ENCODE data around the gene KDM4C.

KDM4C gene

GRCh38 chr9:6955251-6955921 lies 197.6 kb downstream of the KDM4C start:
- Histone ChIP-seq H3K27me3 (replicated peaks) (no peaks in the 10 kb centered on the region), H3K27ac (no peak overlapping the region), H3K36me3 (replicated peaks) (no peaks in the 10 kb centered on the region), H3K4me3 (ENCODE audit: low read depth, low read length) (no peak overlapping the region)
- DNase-seq: peak; percentile 59
- in situ Hi-C loops (cut with HindIII; ENCODE audit: low pct_ligation_motif_present, low sequenced_read_pairs): no loop called here
- TF ChIP-seq, protein P1, sequence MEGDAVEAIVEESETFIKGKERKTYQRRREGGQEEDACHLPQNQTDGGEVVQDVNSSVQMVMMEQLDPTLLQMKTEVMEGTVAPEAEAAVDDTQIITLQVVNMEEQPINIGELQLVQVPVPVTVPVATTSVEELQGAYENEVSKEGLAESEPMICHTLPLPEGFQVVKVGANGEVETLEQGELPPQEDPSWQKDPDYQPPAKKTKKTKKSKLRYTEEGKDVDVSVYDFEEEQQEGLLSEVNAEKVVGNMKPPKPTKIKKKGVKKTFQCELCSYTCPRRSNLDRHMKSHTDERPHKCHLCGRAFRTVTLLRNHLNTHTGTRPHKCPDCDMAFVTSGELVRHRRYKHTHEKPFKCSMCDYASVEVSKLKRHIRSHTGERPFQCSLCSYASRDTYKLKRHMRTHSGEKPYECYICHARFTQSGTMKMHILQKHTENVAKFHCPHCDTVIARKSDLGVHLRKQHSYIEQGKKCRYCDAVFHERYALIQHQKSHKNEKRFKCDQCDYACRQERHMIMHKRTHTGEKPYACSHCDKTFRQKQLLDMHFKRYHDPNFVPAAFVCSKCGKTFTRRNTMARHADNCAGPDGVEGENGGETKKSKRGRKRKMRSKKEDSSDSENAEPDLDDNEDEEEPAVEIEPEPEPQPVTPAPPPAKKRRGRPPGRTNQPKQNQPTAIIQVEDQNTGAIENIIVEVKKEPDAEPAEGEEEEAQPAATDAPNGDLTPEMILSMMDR (IDR thresholded peaks at IDR 0.05; ENCODE audit: low read depth, low read length, missing control alignments): no peak

DNA sequence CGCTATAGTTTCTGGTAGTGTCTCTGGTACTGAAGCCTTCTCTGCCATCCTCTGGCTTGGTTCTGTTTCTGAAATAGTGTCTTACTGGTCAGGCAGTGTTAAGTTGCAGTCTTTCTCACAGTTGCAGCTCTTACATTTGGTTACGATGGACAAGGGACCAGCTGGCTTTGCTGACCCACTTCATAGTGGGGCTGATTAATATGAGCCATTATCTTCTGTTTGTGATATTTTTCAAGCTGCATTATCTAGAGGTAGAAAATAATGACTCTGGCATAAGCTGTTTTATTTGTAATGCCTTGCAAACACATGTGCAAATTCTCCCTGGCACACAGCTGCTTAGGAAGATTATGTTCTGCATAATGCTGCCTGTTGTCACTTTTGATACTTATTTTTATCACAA lies 199.1 kb downstream of the KDM4C start:
- Histone ChIP-seq H3K4me3 (ENCODE audit: low read depth, low read length) (no peak overlapping the region), H3K27me3 (replicated peaks) (no peaks in the 10 kb centered on the region), H3K36me3 (replicated peaks) (no peaks in the 10 kb centered on the region), H3K27ac (no peak overlapping the region)
- in situ Hi-C loops (cut with HindIII; ENCODE audit: low pct_ligation_motif_present, low sequenced_read_pairs): no loop called here
- TF ChIP-seq, protein P1 (IDR thresholded peaks at IDR 0.05; ENCODE audit: low read depth, low read length, missing control alignments): no peak
- DNase-seq: no peak

GRCh38 chr9:6959270-6960000 lies 201.7 kb downstream of the KDM4C start:
- Histone ChIP-seq H3K4me3 (ENCODE audit: low read depth, low read length) (no peak overlapping the region), H3K27me3 (replicated peaks) (no peaks in the 10 kb centered on the region), H3K27ac (no peak overlapping the region), H3K36me3 (replicated peaks) (no peaks in the 10 kb centered on the region)
- no peak for DNase-seq
- in situ Hi-C loops (cut with HindIII; ENCODE audit: low pct_ligation_motif_present, low sequenced_read_pairs): no loop called here
- TF ChIP-seq, protein P1 (IDR thresholded peaks at IDR 0.05; ENCODE audit: low read depth, low read length, missing control alignments): no peak

GRCh38 chr9:6960777-6961176 lies 203.0 kb downstream of the KDM4C start:
- Histone ChIP-seq H3K27ac (no peak overlapping the region), H3K36me3 (replicated peaks) (no peaks in the 10 kb centered on the region), H3K27me3 (replicated peaks) (no peaks in the 10 kb centered on the region), H3K4me3 (ENCODE audit: low read depth, low read length) (no peak overlapping the region)
- no peak for DNase-seq
- in situ Hi-C loops (cut with HindIII; ENCODE audit: low pct_ligation_motif_present, low sequenced_read_pairs): no loop called here
- TF ChIP-seq, protein P1 (IDR thresholded peaks at IDR 0.05; ENCODE audit: low read depth, low read length, missing control alignments): no peak

DNA sequence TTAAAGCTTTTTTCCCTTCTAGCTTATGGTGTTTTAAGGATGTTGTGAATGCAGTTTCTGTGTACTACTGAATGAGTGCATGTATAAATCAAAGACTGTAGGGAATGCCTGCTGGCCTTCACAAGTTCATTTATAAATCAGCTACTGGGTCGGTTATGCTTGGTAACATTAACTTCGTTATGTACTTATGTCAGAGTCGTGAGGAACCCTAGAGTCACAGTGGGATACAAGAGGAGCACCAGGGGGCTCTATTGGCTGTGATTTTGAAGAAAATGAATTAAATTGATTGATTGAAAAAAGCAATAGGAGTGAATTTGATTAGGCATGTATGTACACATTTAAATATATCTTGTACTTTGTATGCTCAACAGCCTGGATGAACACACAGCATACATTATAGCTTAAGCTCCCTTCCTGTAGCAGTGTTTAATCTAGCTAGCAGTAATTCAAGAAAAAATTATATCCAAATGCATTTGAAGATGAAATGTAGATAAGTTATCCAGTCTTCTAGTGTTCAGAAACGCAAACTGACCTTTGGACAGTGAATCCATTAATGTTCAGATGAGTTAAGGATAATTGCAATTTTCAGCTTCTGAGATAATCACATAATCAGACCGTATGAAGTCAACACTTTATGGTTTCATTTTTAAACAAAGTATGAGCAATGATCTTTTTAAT lies 204.2 kb downstream of the KDM4C start:
- Histone ChIP-seq H3K36me3 (replicated peaks) (no peaks in the 10 kb centered on the region), H3K27ac (no peak overlapping the region), H3K4me3 (ENCODE audit: low read depth, low read length) (no peak overlapping the region), H3K27me3 (replicated peaks) (no peaks in the 10 kb centered on the region)
- DNase-seq: no peak
- in situ Hi-C loops (cut with HindIII; ENCODE audit: low pct_ligation_motif_present, low sequenced_read_pairs): no loop called here
- TF ChIP-seq, protein P1 (IDR thresholded peaks at IDR 0.05; ENCODE audit: low read depth, low read length, missing control alignments): no peak

All from brain microvascular endothelial cell (primary cell).